ENCODE data around the gene PRPF40B. TPM values are rescaled to one million over a fixed set of nuclear protein-coding genes. Genes with fewer than 3 reads are reported as not detected.

Gene PRPF40B
- 10 to 100 TPM; 14.3 to 21.1 TPM for total RNA-seq
- long read RNA-seq, partial matches to known transcripts: 7 of 87 reads
- long read RNA-seq, other reads (novel, unspliced or antisense): 78 of 87 reads

GRCh38 chr12:49623142-49623904, at the start of gene PRPF40B:
PRPF40B (plus strand) TSS chr12:49623561; CDS start chr12:49623591, 30 bp downstream.
- ATAC-seq (peak; percentile 91 to 92), DNase-seq (peak; percentile 91)
- intact Hi-C loops (cut with DNase I): no loop called here

GRCh38 chr12:49577589-49578315, 45.6 kb upstream of the PRPF40B start:
- DNase-seq (no peak), ATAC-seq (no peak)
- intact Hi-C loops (cut with DNase I): no loop called here

GRCh38 chr12:49578471-49579112, 44.8 kb upstream of the PRPF40B start:
- ATAC-seq: no peak
- no peak for DNase-seq
- intact Hi-C loops (cut with DNase I): no loop called here

- intact Hi-C loops (cut with DNase I): loop anchor here in 1 of 2 donors (5.0 kb wide), 1 partner anchor 214 kb away; the partner anchor contains the start of gene SPATS2
- peak; percentile 78 to 83 for ATAC-seq
- DNase-seq: peak; percentile 75
Measured at GRCh38 chr12:49580572-49581535, 42.5 kb upstream of the PRPF40B start.

GRCh38 chr12:49582201-49582600, 41.2 kb upstream of the PRPF40B start:
- ATAC-seq: no peak
- intact Hi-C loops (cut with DNase I): loop anchor here in 1 of 2 donors (5.0 kb wide), 1 partner anchor 215 kb away; the partner anchor contains the start of gene SPATS2
- DNase-seq: no peak

GRCh38 chr12:49582850-49583249, 40.5 kb upstream of the PRPF40B start:
- DNase-seq: no peak
- ATAC-seq: peak; percentile 52 to 76
- intact Hi-C loops (cut with DNase I): loop anchor here in 1 of 2 donors (5.0 kb wide), 1 partner anchor 216 kb away; the partner anchor contains the start of gene SPATS2

GRCh38 chr12:49583366-49584094, 39.8 kb upstream of the PRPF40B start:
- DNase-seq (no peak), ATAC-seq (peak; percentile 20 to 43)
- intact Hi-C loops (cut with DNase I): loop anchor here in 1 of 2 donors (5.0 kb wide), 1 partner anchor 216 kb away; the partner anchor contains the start of gene SPATS2

- ATAC-seq: no peak
- DNase-seq: no peak
- intact Hi-C loops (cut with DNase I): loop anchor here in 1 of 2 donors (5.0 kb wide), 1 partner anchor 217 kb away; the partner anchor contains the start of gene SPATS2
Measured at GRCh38 chr12:49584591-49584990, 38.8 kb upstream of the PRPF40B start.

GRCh38 chr12:49585477-49586459, 37.6 kb upstream of the PRPF40B start:
- intact Hi-C loops (cut with DNase I): no loop called here
- DNase-seq: no peak
- ATAC-seq: no peak

GRCh38 chr12:49587174-49587908, 36.0 kb upstream of the PRPF40B start:
- intact Hi-C loops (cut with DNase I): no loop called here
- DNase-seq (no peak), ATAC-seq (no peak)

GRCh38 chr12:49588281-49588680, 35.1 kb upstream of the PRPF40B start:
- intact Hi-C loops (cut with DNase I): no loop called here
- DNase-seq (no peak), ATAC-seq (no peak)

GRCh38 chr12:49588721-49589516, 34.4 kb upstream of the PRPF40B start:
- ATAC-seq: no peak
- intact Hi-C loops (cut with DNase I): no loop called here

GRCh38 chr12:49598527-49598926, 24.8 kb upstream of the PRPF40B start:
- intact Hi-C loops (cut with DNase I): no loop called here
- ATAC-seq (no peak), DNase-seq (no peak)

More at GRCh38 chr12:49588721-49589516, 34.4 kb upstream of the PRPF40B start:
- DNase-seq: no peak

GRCh38 chr12:49599961-49600360, 23.4 kb upstream of the PRPF40B start:
- intact Hi-C loops (cut with DNase I): no loop called here
- no peak for ATAC-seq
- DNase-seq: no peak

GRCh38 chr12:49603721-49604120, 19.6 kb upstream of the PRPF40B start:
- intact Hi-C loops (cut with DNase I): no loop called here
- no peak for ATAC-seq

More at GRCh38 chr12:49603721-49604120, 19.6 kb upstream of the PRPF40B start:
- DNase-seq: no peak

Measured in left cardiac atrium (tissue), 4 donors.